Subcutaneous adipose tissue (tissue), 4 donors: Measurements from ENCODE around the gene SLC6A18. TPM values are rescaled to one million over a fixed set of nuclear protein-coding genes. Genes with fewer than 3 reads are reported as not detected.

Experiments
- CTCF ChIP-seq: fragments of 450-650 bp; IDR thresholded peaks from one replicate; pipeline ENCODE4 v1.5.1; 2016; ENCODE audit warnings: low read depth, mild to moderate bottlenecking, control low read depth, antibody characterized with exemption, moderate library complexity
- total RNA-seq, 4 donors: library from RNA; depleted of rRNA; stranded (reverse); fragments of >200 nt; gene quantifications; one replicate each; pipeline ENCODE4 v1.1.0, GENCODE V29; 2016

Gene SLC6A18
- total RNA-seq, 4 donors from 2014 or later, result not detected

- no peak for TF ChIP-seq CTCF
Measured at GRCh38 chr5:1206521-1207412, 18.4 kb upstream of the SLC6A18 start.

- no peak for TF ChIP-seq CTCF
Measured at GRCh38 chr5:1207555-1207954, 17.6 kb upstream of the SLC6A18 start.

GRCh38 chr5:1208221-1208742 lies 16.9 kb upstream of the SLC6A18 start:
- no peak for TF ChIP-seq CTCF

- TF ChIP-seq CTCF, result no peak
Measured at GRCh38 chr5:1208743-1209488, 16.3 kb upstream of the SLC6A18 start.

- no peak for TF ChIP-seq CTCF
Measured at GRCh38 chr5:1209489-1209852, 15.7 kb upstream of the SLC6A18 start.

GRCh38 chr5:1209896-1210776 lies 15.0 kb upstream of the SLC6A18 start:
- no peak for TF ChIP-seq CTCF
